ENCODE results near the gene SETX. TPM values are rescaled to one million over a fixed set of nuclear protein-coding genes. Genes with fewer than 3 reads are reported as not detected.

Gene SETX
- total RNA-seq, 4 donors from 2014 or later: 49.7 to 106 (median 63.0) TPM

DNA sequence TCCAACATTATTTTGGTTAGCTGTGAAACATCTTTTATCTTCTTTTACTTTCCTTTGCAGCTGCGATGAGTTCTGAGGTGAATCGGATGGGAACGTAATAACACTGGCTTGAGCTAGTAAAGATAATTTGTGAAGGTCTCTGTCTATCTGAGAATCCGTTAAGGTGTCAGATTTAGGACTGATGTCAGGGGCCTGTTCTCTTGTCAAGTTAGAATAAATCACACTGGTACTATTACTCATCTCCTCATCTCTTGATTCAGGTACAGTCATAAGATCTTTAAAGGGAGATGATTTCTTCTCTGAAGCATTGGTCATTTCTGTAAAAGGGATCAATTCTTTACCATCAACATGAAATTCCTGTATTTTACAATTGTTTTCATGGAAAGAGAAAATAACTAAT is 26.2 kb downstream of the SETX start:
- Histone ChIP-seq H3K9me3 (no peaks in the 10 kb centered on the region), H3K27ac (no peak overlapping the region), H3K4me3 (no peak overlapping the region), H3K36me3 (peaks cover 0 to 83% (median 0%) of the 10 kb centered on the region in 3 donors), H3K4me1 (no peaks in the 10 kb centered on the region), H3K27me3 (no peaks in the 10 kb centered on the region)
- TF ChIP-seq POLR2A (IDR thresholded peaks at IDR 0.05): no peak
- no peak for TF ChIP-seq CTCF (IDR thresholded peaks at IDR 0.05)
- no peak for DNase-seq

- Histone ChIP-seq H3K4me3 (no peak overlapping the region), H3K36me3 (peaks cover 0 to 78% (median 0%) of the 10 kb centered on the region in 3 donors), H3K9me3 (no peaks in the 10 kb centered on the region), H3K4me1 (no peaks in the 10 kb centered on the region), H3K27me3 (no peaks in the 10 kb centered on the region), H3K27ac (no peak overlapping the region)
- no peak for DNase-seq
- TF ChIP-seq CTCF (IDR thresholded peaks at IDR 0.05): no peak
- no peak for TF ChIP-seq POLR2A (IDR thresholded peaks at IDR 0.05)
Measured at GRCh38 chr9:132327537-132327936, 27.2 kb downstream of the SETX start.

DNA sequence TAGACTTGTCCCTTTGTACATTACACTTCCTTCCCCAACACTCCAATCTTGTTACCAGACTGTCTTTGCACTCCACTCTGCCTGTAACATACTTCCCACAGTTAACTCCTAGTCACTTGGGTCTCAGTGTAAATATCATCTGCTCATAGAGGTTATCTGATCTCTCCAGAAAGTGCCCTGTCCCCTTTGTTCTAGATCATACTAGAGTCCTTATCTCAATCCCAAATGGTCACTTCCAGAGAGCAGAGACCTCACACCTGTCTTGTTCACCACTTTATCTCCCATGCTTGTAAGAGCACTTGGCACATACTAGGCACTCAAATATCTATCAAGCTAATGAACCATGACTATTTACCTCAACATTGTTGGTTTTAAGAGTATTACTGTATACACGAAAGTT is 30.4 kb downstream of the SETX start:
- Histone ChIP-seq H3K27ac (no peak overlapping the region), H3K4me1 (no peaks in the 10 kb centered on the region), H3K27me3 (no peaks in the 10 kb centered on the region), H3K36me3 (peaks cover 0 to 62% (median 0%) of the 10 kb centered on the region in 3 donors), H3K4me3 (no peak overlapping the region), H3K9me3 (no peaks in the 10 kb centered on the region)
- DNase-seq: no peak
- no peak for TF ChIP-seq POLR2A (IDR thresholded peaks at IDR 0.05)
- no peak for TF ChIP-seq CTCF (IDR thresholded peaks at IDR 0.05)

- no peaks in the 10 kb centered on the region for H3K9me3 ChIP-seq
- no peaks in the 10 kb centered on the region for H3K27me3 ChIP-seq
- H3K27ac ChIP-seq: no peak overlapping the region
- no peak for DNase-seq
- H3K36me3 ChIP-seq: peaks cover 0 to 34% (median 0%) of the 10 kb centered on the region in 3 donors
- no peaks in the 10 kb centered on the region for H3K4me1 ChIP-seq
- H3K4me3 ChIP-seq: no peak overlapping the region
- no peak for TF ChIP-seq CTCF (IDR thresholded peaks at IDR 0.05)
- TF ChIP-seq POLR2A (IDR thresholded peaks at IDR 0.05): no peak
Measured at GRCh38 chr9:132319421-132320110, 35.2 kb downstream of the SETX start.

DNA sequence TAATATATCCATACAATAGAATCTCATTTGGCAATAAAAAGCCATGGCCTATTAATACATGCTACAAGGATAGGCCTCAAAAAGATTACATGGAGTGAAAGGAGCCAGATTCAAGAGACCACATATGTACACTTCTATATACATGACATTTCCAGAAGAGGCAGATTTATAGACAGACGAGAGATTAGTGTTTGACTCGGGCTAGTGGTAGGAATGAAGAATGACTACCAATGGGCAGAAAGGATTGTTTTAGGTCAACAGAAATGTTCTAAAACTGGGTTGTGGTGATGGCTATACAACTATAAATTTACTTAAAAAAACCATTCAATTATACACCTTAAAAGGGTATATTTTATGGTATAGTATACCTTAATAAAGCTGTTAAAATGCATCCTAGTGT is 41.9 kb downstream of the SETX start:
- TF ChIP-seq CTCF (IDR thresholded peaks at IDR 0.05): no peak
- no peak for TF ChIP-seq POLR2A (IDR thresholded peaks at IDR 0.05)
- no peak for DNase-seq
- H3K36me3 ChIP-seq: peaks cover 0 to 47% (median 3%) of the 10 kb centered on the region in 3 donors
- no peaks in the 10 kb centered on the region for H3K9me3 ChIP-seq
- no peaks in the 10 kb centered on the region for H3K4me1 ChIP-seq
- H3K27me3 ChIP-seq: no peaks in the 10 kb centered on the region
- H3K27ac ChIP-seq: no peak overlapping the region
- H3K4me3 ChIP-seq: no peak overlapping the region

All from Peyer's patch (tissue), 4 donors.